Activated CD4-positive, alpha-beta T cell treated with anti-CD3 and anti-CD28 coated beads for 36 hours (primary cell): ENCODE results near the gene OVOL3. TPM values are rescaled to one million over a fixed set of nuclear protein-coding genes. Genes with fewer than 3 reads are reported as not detected.
"Not testable (repeated sequence)": the region's sequence is repeated elsewhere in the genome, so short reads cannot be mapped to it uniquely, and the experiment has no call there.

ENCODE experiments used
- ATAC-seq: fragments of 200-7000 bp; cut with Tn5 transposase; one replicate; pipeline ENCODE4 v1.10.0; 2021; ENCODE audit warnings: mild to moderate bottlenecking, moderate library complexity
- CTCF ChIA-PET: fragments of 350-600 bp; sonication (Branson Sonifier 250); formaldehyde crosslinking; loops from one replicate; lab custom pipeline; 2021; ENCODE audit warnings: antibody characterized with exemption; lab: Charles Lee
- POLR2A ChIA-PET: fragments of 350-600 bp; sonication (Branson Sonifier 250); formaldehyde crosslinking; loops from one replicate; lab custom pipeline; 2021; ENCODE audit warnings: antibody characterized with exemption, inconsistent platforms; lab: Charles Lee
- DNase-seq: peaks from one replicate; pipeline ENCODE4 v3.0.0-alpha.2; 2020
- H3K27ac Mint-ChIP-seq: one replicate; pipeline ENCODE4 v1.8.0; 2021; ENCODE audit warnings: mixed read lengths
- H3K27me3 Mint-ChIP-seq: one replicate; pipeline ENCODE4 v1.8.0; 2021; ENCODE audit warnings: mixed read lengths
- H3K36me3 Mint-ChIP-seq: one replicate; pipeline ENCODE4 v1.8.0; 2021; ENCODE audit warnings: low read depth, mixed read lengths
- H3K4me1 Mint-ChIP-seq: one replicate; pipeline ENCODE4 v1.8.0; 2021; ENCODE audit warnings: mixed read lengths
- H3K4me3 Mint-ChIP-seq: one replicate; pipeline ENCODE4 v1.8.0; 2021; ENCODE audit warnings: mild to moderate bottlenecking, moderate library complexity, mixed read lengths
- H3K9me3 Mint-ChIP-seq: one replicate; pipeline ENCODE4 v1.8.0; 2021; ENCODE audit warnings: low read depth, mixed read lengths
- intact Hi-C, 2 experiments: fragments of 100-400 bp; cut with DNase I in 1 of 2; cut with micrococcal nuclease in 1 of 2; formaldehyde crosslinking; loops; one replicate each; pipeline versions ENCODE4 v1.14.2 to v1.15.1; 2022 to 2024; cut with DNase I, micrococcal nuclease
- total RNA-seq, 2 experiments: library from RNA; stranded (reverse); gene quantifications; one replicate each; pipeline ENCODE4 v1.2.3, GENCODE V29; 2021

OVOL3 gene
- total RNA-seq: not detected

DNA sequence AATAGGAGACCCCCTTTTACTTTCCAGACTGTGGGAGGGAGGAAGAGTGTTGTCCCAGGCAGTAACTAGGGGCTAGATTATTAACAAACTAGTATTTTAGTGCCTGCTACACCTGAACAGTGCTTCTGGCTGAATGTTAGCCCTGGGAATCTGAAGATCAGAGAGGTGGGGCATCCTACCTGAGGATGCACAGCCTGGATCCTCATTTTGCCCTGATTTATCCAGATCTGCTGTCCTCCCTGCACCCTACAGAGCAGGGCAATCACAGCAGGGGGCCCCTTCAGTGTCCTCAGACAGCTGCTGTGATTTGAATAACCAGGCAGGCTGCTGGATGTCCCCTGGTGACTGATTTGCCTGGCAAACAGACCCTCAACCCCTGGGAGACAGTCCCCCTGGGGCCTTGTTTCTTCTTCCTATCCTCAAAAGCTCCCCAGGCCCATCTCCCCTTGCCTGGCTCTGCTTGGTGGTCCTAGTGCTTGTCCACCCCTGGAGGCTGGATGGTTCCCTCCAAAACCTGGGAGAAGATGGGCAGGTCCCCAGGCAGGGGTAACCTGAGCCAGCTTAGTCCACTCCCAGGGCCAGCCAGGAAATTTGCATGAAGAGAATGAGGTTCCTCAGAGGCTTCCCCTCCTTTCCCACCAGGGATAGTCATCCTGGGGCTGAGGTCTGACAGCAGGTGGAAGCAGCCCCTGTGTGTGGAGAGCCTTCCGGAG, at the start of gene OVOL3:
Gene OVOL3 (plus strand): TSS at position 657 of the 713 bp plus-strand sequence. CDS start 60 bp downstream, outside the sequence.
- no peak for ATAC-seq

DNA sequence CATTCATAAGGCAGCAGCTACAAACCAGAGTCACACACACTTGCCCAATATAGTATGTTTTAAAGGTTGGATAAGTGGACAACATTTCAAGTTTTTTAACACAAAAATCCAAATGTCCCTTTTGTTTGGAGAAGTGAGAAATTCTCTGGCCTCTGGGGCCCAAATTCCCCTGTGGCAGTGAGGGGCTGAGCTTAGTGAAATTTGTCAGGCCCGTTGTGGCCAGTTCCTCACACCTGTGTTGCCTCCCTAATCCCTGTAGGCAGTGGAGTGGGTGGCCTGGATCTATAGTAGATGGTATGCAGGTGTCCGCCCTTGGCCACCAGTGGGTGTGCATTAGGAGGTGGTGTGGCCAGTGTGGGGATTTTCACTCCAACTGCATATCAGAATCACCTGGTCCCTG, 49.6 kb upstream of the OVOL3 start:
- peaks cover 10% of the 10 kb centered on the region for H3K36me3 Mint-ChIP-seq
- ChIA-PET CTCF (interaction anchor here (0.7 to 0.9 kb wide), 2 partner anchors 14 to 53 kb away, joined by 3 to 4 read pairs; no protein-coding TSS in a partner anchor), POLR2A (no interaction called here)
- H3K4me1 Mint-ChIP-seq: peaks cover 1% of the 10 kb centered on the region
- no peaks in the 10 kb centered on the region for H3K27me3 Mint-ChIP-seq
- H3K4me3 Mint-ChIP-seq: no peak overlapping the region
- ATAC-seq (no peak), DNase-seq (no peak)
- intact Hi-C loops: loop anchor here in 1 of 2 experiments (5.0 kb wide), 1 partner anchor 111 kb away; no protein-coding TSS in a partner anchor
- H3K9me3 Mint-ChIP-seq: no peaks in the 10 kb centered on the region
- no peak overlapping the region for H3K27ac Mint-ChIP-seq

More for the DNA sequence above, at the start of gene OVOL3:
- Mint-ChIP-seq H3K4me3 (no peak within 1 kb of the TSS), H3K4me1 (peaks cover 11% of the 10 kb centered on the region), H3K36me3 (peaks cover 24% of the 10 kb centered on the region), H3K9me3 (no peaks in the 10 kb centered on the region), H3K27ac (no peak within 1 kb of the TSS), H3K27me3 (no peaks in the 10 kb centered on the region)
- POLR2A ChIA-PET: no interaction called here
- no peak for DNase-seq
- intact Hi-C loops: loop anchor here in 1 of 2 experiments (10.0 kb wide), 1 partner anchor 396 kb away; the partner anchor contains the start of gene KMT2B
- CTCF ChIA-PET: no interaction called here

GRCh38 chr19:36064826-36065225, 46.1 kb upstream of the OVOL3 start:
- no peaks in the 10 kb centered on the region for H3K27me3 Mint-ChIP-seq
- ATAC-seq (no peak), DNase-seq (no peak)
- H3K4me3 Mint-ChIP-seq: no peak overlapping the region
- H3K36me3 Mint-ChIP-seq: peaks cover 28% of the 10 kb centered on the region
- ChIA-PET CTCF (no interaction called here), POLR2A (no interaction called here)
- no peaks in the 10 kb centered on the region for H3K9me3 Mint-ChIP-seq
- no peaks in the 10 kb centered on the region for H3K4me1 Mint-ChIP-seq
- intact Hi-C loops: loop anchor here in 1 of 2 experiments (5.0 kb wide), 1 partner anchor 107 kb away; no protein-coding TSS in a partner anchor
- no peak overlapping the region for H3K27ac Mint-ChIP-seq

DNA sequence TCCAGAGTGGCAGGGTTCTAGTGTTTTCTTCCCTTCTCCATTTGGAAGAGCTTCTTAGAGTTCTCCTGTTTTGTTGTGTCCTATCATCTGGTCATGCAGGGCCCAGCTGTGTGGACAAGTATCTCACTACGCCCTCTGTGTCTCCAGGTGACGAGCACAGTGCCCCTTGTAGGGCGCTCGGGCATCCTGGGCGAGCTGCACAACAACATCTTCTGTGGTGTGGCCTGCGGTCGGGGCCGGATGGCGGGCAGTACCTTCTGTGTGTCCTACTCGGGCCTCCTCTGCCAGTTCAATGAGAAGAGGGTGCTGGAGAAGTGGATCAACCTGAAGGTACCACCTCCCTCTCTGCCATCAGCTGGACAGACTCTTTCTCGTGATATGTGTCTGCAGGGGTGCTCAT, 43.3 kb upstream of the OVOL3 start:
- no peak overlapping the region for H3K4me3 Mint-ChIP-seq
- H3K36me3 Mint-ChIP-seq: peaks cover 33% of the 10 kb centered on the region
- no peak overlapping the region for H3K27ac Mint-ChIP-seq
- CTCF ChIA-PET: no interaction called here
- no peaks in the 10 kb centered on the region for H3K27me3 Mint-ChIP-seq
- H3K9me3 Mint-ChIP-seq: no peaks in the 10 kb centered on the region
- intact Hi-C loops: no loop called here
- H3K4me1 Mint-ChIP-seq: no peaks in the 10 kb centered on the region
- POLR2A ChIA-PET: no interaction called here
- DNase-seq (no peak), ATAC-seq (no peak)

GRCh38 chr19:36068810-36069499, 42.0 kb upstream of the OVOL3 start:
- intact Hi-C loops, CTCF ChIA-PET, H3K27me3 Mint-ChIP-seq, H3K9me3 Mint-ChIP-seq, H3K27ac Mint-ChIP-seq, DNase-seq, H3K4me1 Mint-ChIP-seq, POLR2A ChIA-PET, H3K4me3 Mint-ChIP-seq, ATAC-seq: not testable (repeated sequence)
- H3K36me3 Mint-ChIP-seq: peaks cover 39% of the 10 kb centered on the region

GRCh38 chr19:36072081-36072480, 38.9 kb upstream of the OVOL3 start:
- Mint-ChIP-seq H3K9me3 (no peaks in the 10 kb centered on the region), H3K27me3 (no peaks in the 10 kb centered on the region), H3K27ac (no peak overlapping the region), H3K4me1 (no peaks in the 10 kb centered on the region), H3K4me3 (no peak overlapping the region), H3K36me3 (peaks cover 44% of the 10 kb centered on the region)
- CTCF ChIA-PET: no interaction called here
- POLR2A ChIA-PET: no interaction called here
- ATAC-seq (no peak), DNase-seq (no peak)
- intact Hi-C loops: no loop called here

GRCh38 chr19:36073121-36073876, 37.6 kb upstream of the OVOL3 start:
- Mint-ChIP-seq H3K9me3 (no peaks in the 10 kb centered on the region), H3K36me3 (peaks cover 37% of the 10 kb centered on the region), H3K4me3 (no peak overlapping the region), H3K27ac (no peak overlapping the region), H3K4me1 (no peaks in the 10 kb centered on the region), H3K27me3 (no peaks in the 10 kb centered on the region)
- intact Hi-C loops: no loop called here
- no peak for DNase-seq
- CTCF ChIA-PET: no interaction called here
- POLR2A ChIA-PET: no interaction called here
- ATAC-seq: no peak

GRCh38 chr19:36079389-36079945, 31.5 kb upstream of the OVOL3 start:
- ChIA-PET POLR2A (no interaction called here), CTCF (interaction anchor here (0.7 kb wide), 1 partner anchor 51 kb away, joined by 4 read pairs; no protein-coding TSS in a partner anchor)
- Mint-ChIP-seq H3K27me3 (no peaks in the 10 kb centered on the region), H3K9me3 (no peaks in the 10 kb centered on the region), H3K27ac (no peak overlapping the region), H3K4me3 (no peak overlapping the region), H3K36me3 (peaks cover 31% of the 10 kb centered on the region), H3K4me1 (no peaks in the 10 kb centered on the region)
- ATAC-seq (no peak), DNase-seq (no peak)
- intact Hi-C loops: no loop called here

DNA sequence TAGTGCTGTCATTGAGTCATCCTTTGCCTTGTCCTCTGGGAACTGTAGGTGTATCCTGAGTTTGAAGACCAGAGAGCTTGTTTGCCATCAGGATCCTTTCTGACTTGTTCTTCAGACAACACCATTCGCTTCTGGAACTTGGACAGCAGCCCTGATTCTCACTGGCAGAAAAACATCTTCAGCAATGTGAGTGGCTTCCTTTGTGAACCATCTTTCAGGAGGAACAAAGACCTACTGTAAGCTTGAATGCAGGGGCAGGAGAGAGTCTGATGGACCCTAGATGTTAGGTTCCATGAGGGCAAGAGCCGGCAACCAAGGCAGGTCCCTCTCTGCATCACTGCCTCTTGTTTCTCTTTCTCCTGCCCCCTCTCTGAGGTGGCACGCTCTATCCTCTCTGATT, 29.6 kb upstream of the OVOL3 start:
- Mint-ChIP-seq H3K27me3 (no peaks in the 10 kb centered on the region), H3K9me3 (no peaks in the 10 kb centered on the region), H3K4me1 (no peaks in the 10 kb centered on the region), H3K36me3 (peaks cover 35% of the 10 kb centered on the region), H3K27ac (no peak overlapping the region), H3K4me3 (no peak overlapping the region)
- DNase-seq (no peak), ATAC-seq (no peak)
- ChIA-PET CTCF (interaction anchor here (1.0 kb wide), 1 partner anchor 26 kb away, joined by 3 read pairs; the partner anchor contains the start of gene WDR62), POLR2A (no interaction called here)
- intact Hi-C loops: no loop called here

DNA sequence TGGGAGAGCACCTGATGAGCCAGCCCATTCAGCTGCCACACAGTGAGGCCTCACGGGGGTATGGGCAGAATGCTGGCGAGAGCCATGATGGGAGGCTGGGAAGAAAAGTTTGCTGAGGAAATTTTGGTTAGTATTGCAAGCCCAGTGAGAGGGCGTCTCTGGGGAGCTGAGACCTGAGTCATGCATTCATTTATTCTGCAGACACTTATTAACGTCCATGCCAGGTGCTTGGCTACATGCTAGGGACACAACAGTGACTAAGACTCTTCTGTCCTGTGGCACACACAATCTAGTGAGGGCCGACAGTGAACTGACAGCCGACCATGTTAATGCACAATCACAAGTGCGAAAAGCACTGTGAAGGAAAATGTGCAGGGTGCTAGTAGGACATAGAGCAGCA, 29.0 kb upstream of the OVOL3 start:
- POLR2A ChIA-PET: no interaction called here

GRCh38 chr19:36082916-36083315, 28.0 kb upstream of the OVOL3 start:
- H3K4me1 Mint-ChIP-seq: no peaks in the 10 kb centered on the region
- CTCF ChIA-PET: interaction anchor here (0.8 to 1.2 kb wide), 3 partner anchors 23 to 128 kb away, joined by 3 to 5 read pairs (median 3); no protein-coding TSS in a partner anchor
- H3K36me3 Mint-ChIP-seq: peaks cover 36% of the 10 kb centered on the region
- DNase-seq (no peak), ATAC-seq (no peak)
- no peak overlapping the region for H3K4me3 Mint-ChIP-seq
- H3K27me3 Mint-ChIP-seq: no peaks in the 10 kb centered on the region
- H3K9me3 Mint-ChIP-seq: no peaks in the 10 kb centered on the region
- H3K27ac Mint-ChIP-seq: no peak overlapping the region
- intact Hi-C loops: no loop called here
- POLR2A ChIA-PET: no interaction called here

More for the DNA sequence above, 29.0 kb upstream of the OVOL3 start:
- Mint-ChIP-seq H3K4me3 (no peak overlapping the region), H3K36me3 (peaks cover 37% of the 10 kb centered on the region), H3K9me3 (no peaks in the 10 kb centered on the region), H3K27ac (no peak overlapping the region), H3K27me3 (no peaks in the 10 kb centered on the region), H3K4me1 (no peaks in the 10 kb centered on the region)
- intact Hi-C loops: no loop called here
- DNase-seq: no peak
- CTCF ChIA-PET: interaction anchor here (1.0 to 1.2 kb wide), 2 partner anchors 23 to 27 kb away, joined by 3 to 5 read pairs; partner anchors contain the start of gene WDR62
- no peak for ATAC-seq
